ENCODE data around the gene ADAM10. TPM values are rescaled to one million over a fixed set of nuclear protein-coding genes. Genes with fewer than 3 reads are reported as not detected.

Gene ADAM10
- total RNA-seq, 1 donor from 2014 or later: 147 TPM

DNA sequence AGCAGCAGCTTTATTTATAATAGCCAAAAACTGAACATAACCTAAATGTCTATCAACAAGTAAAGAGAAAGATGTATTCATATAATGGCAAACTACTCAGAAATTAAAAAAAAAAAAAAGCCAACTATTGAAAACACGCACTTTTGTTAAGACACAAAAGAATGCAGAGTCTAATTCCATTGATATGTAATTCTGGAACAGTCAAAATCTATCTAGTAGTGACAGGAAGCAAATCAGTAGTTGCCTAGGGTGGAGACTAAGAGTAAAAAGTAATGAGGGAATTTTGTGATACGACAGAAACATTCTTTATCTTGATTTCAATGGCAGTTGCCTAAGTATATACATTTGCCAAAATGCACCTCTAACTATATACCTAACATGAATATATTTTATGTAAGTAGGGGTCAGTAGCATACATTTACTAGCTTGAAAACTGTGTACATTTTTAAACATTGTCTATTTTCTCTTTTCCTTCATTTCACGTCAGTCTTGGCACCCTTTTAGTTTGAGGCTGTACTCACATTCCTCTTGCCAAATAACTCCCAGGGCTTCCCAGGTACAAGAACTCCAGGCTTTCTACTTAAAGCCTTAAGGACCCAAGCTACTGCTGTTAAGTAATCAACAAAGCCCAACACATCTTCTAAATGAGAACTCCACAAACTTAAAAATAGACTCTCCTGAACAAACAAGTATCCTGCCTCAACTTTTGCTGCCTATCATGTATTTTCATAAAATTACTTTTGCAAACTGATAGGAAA, 54.7 kb downstream of the ADAM10 start:
- TF ChIP-seq, protein P1, sequence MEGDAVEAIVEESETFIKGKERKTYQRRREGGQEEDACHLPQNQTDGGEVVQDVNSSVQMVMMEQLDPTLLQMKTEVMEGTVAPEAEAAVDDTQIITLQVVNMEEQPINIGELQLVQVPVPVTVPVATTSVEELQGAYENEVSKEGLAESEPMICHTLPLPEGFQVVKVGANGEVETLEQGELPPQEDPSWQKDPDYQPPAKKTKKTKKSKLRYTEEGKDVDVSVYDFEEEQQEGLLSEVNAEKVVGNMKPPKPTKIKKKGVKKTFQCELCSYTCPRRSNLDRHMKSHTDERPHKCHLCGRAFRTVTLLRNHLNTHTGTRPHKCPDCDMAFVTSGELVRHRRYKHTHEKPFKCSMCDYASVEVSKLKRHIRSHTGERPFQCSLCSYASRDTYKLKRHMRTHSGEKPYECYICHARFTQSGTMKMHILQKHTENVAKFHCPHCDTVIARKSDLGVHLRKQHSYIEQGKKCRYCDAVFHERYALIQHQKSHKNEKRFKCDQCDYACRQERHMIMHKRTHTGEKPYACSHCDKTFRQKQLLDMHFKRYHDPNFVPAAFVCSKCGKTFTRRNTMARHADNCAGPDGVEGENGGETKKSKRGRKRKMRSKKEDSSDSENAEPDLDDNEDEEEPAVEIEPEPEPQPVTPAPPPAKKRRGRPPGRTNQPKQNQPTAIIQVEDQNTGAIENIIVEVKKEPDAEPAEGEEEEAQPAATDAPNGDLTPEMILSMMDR (IDR thresholded peaks at IDR 0.05): no peak
- Mint-ChIP-seq H3K27ac (ENCODE audit: unreplicated experiment) (no peak overlapping the region), H3K4me1 (ENCODE audit: low read depth) (peaks cover 23% of the 10 kb centered on the region), H3K9me3 (ENCODE audit: low read depth) (peaks cover 9% of the 10 kb centered on the region), H3K36me3 (ENCODE audit: low read depth) (peaks cover 12% of the 10 kb centered on the region), H3K27me3 (ENCODE audit: low read depth) (no peaks in the 10 kb centered on the region), H3K4me3 (ENCODE audit: unreplicated experiment) (no peak overlapping the region)
- DNase-seq (ENCODE audit: low spot score): no peak

DNA sequence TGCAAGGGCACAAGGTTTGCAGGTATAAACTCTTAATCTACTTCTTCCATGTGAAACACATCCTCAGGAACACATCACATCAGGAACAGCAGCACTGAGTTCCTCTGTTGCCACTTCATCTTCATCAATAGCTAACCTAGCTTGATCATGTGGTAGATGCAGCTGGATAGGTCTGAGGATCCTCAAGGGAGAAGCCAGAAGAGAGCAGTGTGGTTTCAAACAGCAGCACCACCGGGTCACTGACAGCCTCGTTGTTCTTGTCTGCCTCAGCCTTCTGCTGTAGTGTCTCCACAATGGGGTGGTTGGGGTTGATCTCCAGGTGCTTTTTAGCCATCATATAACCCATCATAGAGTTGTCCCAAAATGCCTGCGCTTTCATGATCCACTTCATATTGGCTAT, 58.8 kb downstream of the ADAM10 start:
- Mint-ChIP-seq H3K36me3 (ENCODE audit: low read depth) (peaks cover 5% of the 10 kb centered on the region), H3K27ac (ENCODE audit: unreplicated experiment) (no peak overlapping the region), H3K4me3 (ENCODE audit: unreplicated experiment) (no peak overlapping the region), H3K9me3 (ENCODE audit: low read depth) (no peaks in the 10 kb centered on the region), H3K27me3 (ENCODE audit: low read depth) (no peaks in the 10 kb centered on the region), H3K4me1 (ENCODE audit: low read depth) (peaks cover 23% of the 10 kb centered on the region)
- TF ChIP-seq, protein P1 (IDR thresholded peaks at IDR 0.05): no peak
- no peak for DNase-seq (ENCODE audit: low spot score)

DNA sequence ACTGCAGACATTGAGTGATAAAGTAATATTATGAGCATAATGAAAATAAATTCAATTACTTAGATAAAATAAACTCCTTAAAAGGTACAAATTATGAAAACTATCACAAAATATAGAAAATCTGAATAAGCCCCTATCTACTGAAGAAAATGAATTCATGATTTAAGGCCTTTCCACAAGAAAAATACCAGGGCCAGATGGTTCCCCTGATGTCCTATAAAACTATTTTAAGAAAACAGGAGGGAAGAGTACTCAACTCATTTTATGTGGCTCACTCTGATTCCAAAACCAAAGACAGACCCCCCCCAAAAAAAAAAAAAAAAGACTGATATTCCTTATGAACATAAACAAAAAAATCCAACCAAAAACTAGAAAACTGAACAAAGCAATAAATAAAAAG, 59.9 kb downstream of the ADAM10 start:
- Mint-ChIP-seq H3K9me3 (ENCODE audit: low read depth) (no peaks in the 10 kb centered on the region), H3K4me1 (ENCODE audit: low read depth) (peaks cover 15% of the 10 kb centered on the region), H3K36me3 (ENCODE audit: low read depth) (peaks cover 5% of the 10 kb centered on the region), H3K27me3 (ENCODE audit: low read depth) (no peaks in the 10 kb centered on the region), H3K4me3 (ENCODE audit: unreplicated experiment) (no peak overlapping the region), H3K27ac (ENCODE audit: unreplicated experiment) (no peak overlapping the region)
- DNase-seq (ENCODE audit: low spot score): no peak
- TF ChIP-seq, protein P1 (IDR thresholded peaks at IDR 0.05): no peak

DNA sequence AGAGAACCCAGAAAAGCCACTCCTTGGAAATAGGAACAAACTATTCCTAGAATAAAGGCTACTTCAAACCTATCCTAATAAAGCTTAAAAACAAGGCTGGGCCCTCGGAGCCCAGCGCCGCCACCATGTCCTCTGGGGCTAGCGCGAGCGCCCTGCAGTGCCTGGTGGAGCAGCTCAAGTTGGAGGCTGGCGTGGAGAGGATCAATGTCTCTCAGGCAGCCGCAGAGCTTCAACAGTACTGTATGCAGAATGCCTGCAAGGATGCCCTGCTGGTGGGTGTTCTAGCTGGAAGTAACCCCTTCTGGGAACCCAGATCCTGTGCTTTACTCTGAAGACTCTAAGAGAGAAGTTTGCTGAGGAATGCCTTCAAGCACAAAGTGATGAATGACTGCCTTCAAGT, 63.2 kb downstream of the ADAM10 start:
- TF ChIP-seq, protein P1 (IDR thresholded peaks at IDR 0.05): no peak
- no peak overlapping the region for H3K4me3 Mint-ChIP-seq (ENCODE audit: unreplicated experiment)
- H3K36me3 Mint-ChIP-seq (ENCODE audit: low read depth): peaks cover 2% of the 10 kb centered on the region
- peaks cover 25% of the 10 kb centered on the region for H3K4me1 Mint-ChIP-seq (ENCODE audit: low read depth)
- H3K27me3 Mint-ChIP-seq (ENCODE audit: low read depth): no peaks in the 10 kb centered on the region
- DNase-seq (ENCODE audit: low spot score): no peak
- no peaks in the 10 kb centered on the region for H3K9me3 Mint-ChIP-seq (ENCODE audit: low read depth)
- H3K27ac Mint-ChIP-seq (ENCODE audit: unreplicated experiment): no peak overlapping the region

DNA sequence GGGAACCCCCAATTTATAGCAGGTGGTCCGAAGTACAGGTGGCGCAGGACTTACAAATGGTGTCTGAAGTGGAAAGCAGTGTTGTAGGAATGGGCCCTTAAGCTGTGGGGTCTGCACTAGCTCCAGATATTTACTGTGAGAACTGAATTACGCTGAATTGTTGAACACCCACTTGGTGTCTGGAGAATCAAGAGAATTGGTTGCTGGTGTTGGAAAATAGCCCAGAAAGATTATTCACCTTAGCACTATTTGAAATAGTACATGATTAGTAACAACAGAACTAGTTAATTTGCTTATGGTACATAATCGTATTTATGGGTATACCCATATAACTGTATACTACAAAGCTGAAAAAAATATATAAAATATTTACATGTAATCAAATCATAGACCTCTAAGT, 64.8 kb downstream of the ADAM10 start:
- H3K27me3 Mint-ChIP-seq (ENCODE audit: low read depth): no peaks in the 10 kb centered on the region
- peaks cover 21% of the 10 kb centered on the region for H3K4me1 Mint-ChIP-seq (ENCODE audit: low read depth)
- H3K4me3 Mint-ChIP-seq (ENCODE audit: unreplicated experiment): no peak overlapping the region
- no peak for DNase-seq (ENCODE audit: low spot score)
- H3K9me3 Mint-ChIP-seq (ENCODE audit: low read depth): no peaks in the 10 kb centered on the region
- TF ChIP-seq, protein P1 (IDR thresholded peaks at IDR 0.05): no peak
- H3K36me3 Mint-ChIP-seq (ENCODE audit: low read depth): no peaks in the 10 kb centered on the region
- no peak overlapping the region for H3K27ac Mint-ChIP-seq (ENCODE audit: unreplicated experiment)
